HepG2 (cell line): ENCODE results near the gene PDSS2. TPM values are rescaled to one million over a fixed set of nuclear protein-coding genes. Genes with fewer than 3 reads are reported as not detected.

Experiments used
- ARID2 ChIP-seq: sonication (generic); formaldehyde crosslinking; IDR thresholded peaks from 2 replicates; pipeline ENCODE4 v1.8.1; 2022; ENCODE audit warnings: mild to moderate bottlenecking, missing genetic modification reagents, borderline replicate concordance
- FOXA1 ChIP-seq, 2 experiments: fragments of 450-650 bp in 1 of 2; sonication (generic) in 1 of 2; formaldehyde crosslinking in 1 of 2; IDR thresholded peaks; 2 replicates each; pipeline versions ENCODE4 v1.4.0 to v1.6.1; 2016 to 2020; ENCODE audit warnings: missing genetic modification reagents in 1 of 2
- HDAC6 ChIP-seq: fragments of 200-600 bp; sonication (generic); IDR thresholded peaks from 2 replicates; pipeline ENCODE4 v1.7.0; 2017; ENCODE audit warnings: mild to moderate bottlenecking, antibody characterized with exemption, low read length, low read depth
- HNRNPLL ChIP-seq: fragments of 200-400 bp; formaldehyde crosslinking; IDR thresholded peaks from 2 replicates; pipeline ENCODE4 v1.6.1; 2017; ENCODE audit warnings: mild to moderate bottlenecking, low read depth, low read length; ENCODE audit not compliant: poor library complexity, severe bottlenecking
- HOXA7 ChIP-seq: sonication (generic); formaldehyde crosslinking; IDR thresholded peaks from 2 replicates; pipeline ENCODE4 v1.8.1; 2022; ENCODE audit warnings: mild to moderate bottlenecking, missing genetic modification reagents, moderate library complexity
- MXD4 ChIP-seq: IDR thresholded peaks from 2 replicates; pipeline ENCODE4 v1.6.1; 2016; ENCODE audit warnings: mild to moderate bottlenecking, missing biosample characterization, missing genetic modification reagents
- NBN ChIP-seq: fragments of 450-650 bp; conservative IDR thresholded peaks from 2 replicates; pipeline ENCODE4 v1.6.1; 2017
- NPAS2 ChIP-seq: sonication (generic); formaldehyde crosslinking; IDR thresholded peaks from 2 replicates; pipeline ENCODE4 v1.8.0; 2022; ENCODE audit warnings: mild to moderate bottlenecking, missing genetic modification reagents, borderline replicate concordance
- RBM22 ChIP-seq: fragments of 200-400 bp; formaldehyde crosslinking; optimal IDR thresholded peaks from 2 replicates; pipeline ENCODE3; 2017; ENCODE audit warnings: mild to moderate bottlenecking, low read length, moderate library complexity
- SATB2 ChIP-seq: sonication (generic); formaldehyde crosslinking; IDR thresholded peaks from 2 replicates; pipeline ENCODE4 v1.5.0; 2020; ENCODE audit warnings: missing genetic modification reagents
- TAF15 ChIP-seq: fragments of 200-400 bp; formaldehyde crosslinking; IDR thresholded peaks from one replicate; pipeline ENCODE4 v1.6.1; 2018; ENCODE audit warnings: mild to moderate bottlenecking, low read depth, low read length; ENCODE audit not compliant: poor library complexity, severe bottlenecking
- ZFP90 ChIP-seq: sonication (generic); formaldehyde crosslinking; IDR thresholded peaks from 2 replicates; pipeline ENCODE4 v1.8.0; 2022; ENCODE audit warnings: missing genetic modification reagents, mild to moderate bottlenecking, inconsistent platforms, borderline replicate concordance
- ZMYM3 ChIP-seq: sonication (generic); formaldehyde crosslinking; IDR thresholded peaks from 2 replicates; pipeline ENCODE4 v1.5.1; 2020; ENCODE audit warnings: mild to moderate bottlenecking, missing genetic modification reagents
- ZNF33B ChIP-seq: sonication (generic); formaldehyde crosslinking; IDR thresholded peaks from 2 replicates; pipeline ENCODE4 v1.5.1; 2020; ENCODE audit warnings: mild to moderate bottlenecking, missing genetic modification reagents
- ZNF383 ChIP-seq: sonication (generic); formaldehyde crosslinking; IDR thresholded peaks from 2 replicates; pipeline ENCODE4 v1.4.0; 2020; ENCODE audit warnings: missing genetic modification reagents, mild to moderate bottlenecking, borderline replicate concordance
- ZNF550 ChIP-seq: sonication (generic); formaldehyde crosslinking; IDR thresholded peaks from 2 replicates; pipeline ENCODE4 v1.4.0; 2020; ENCODE audit warnings: mild to moderate bottlenecking, missing genetic modification reagents, borderline replicate concordance
- ZNF616 ChIP-seq: sonication (generic); formaldehyde crosslinking; IDR thresholded peaks from 2 replicates; pipeline ENCODE4 v1.5.0; 2020; ENCODE audit warnings: low read depth, mild to moderate bottlenecking, missing genetic modification reagents
- ZNF672 ChIP-seq: sonication (generic); formaldehyde crosslinking; IDR thresholded peaks from 2 replicates; pipeline ENCODE4 v1.8.1; 2022; ENCODE audit warnings: missing genetic modification reagents
- ZNF883 ChIP-seq: sonication (generic); formaldehyde crosslinking; IDR thresholded peaks from 2 replicates; pipeline ENCODE4 v1.5.1; 2020; ENCODE audit warnings: mild to moderate bottlenecking, missing genetic modification reagents; ENCODE audit errors: not compliant biosample characterization
- ZSCAN21 ChIP-seq: sonication (generic); formaldehyde crosslinking; IDR thresholded peaks from 2 replicates; pipeline ENCODE4 v1.8.0; 2022; ENCODE audit warnings: mild to moderate bottlenecking, missing genetic modification reagents, moderate library complexity, borderline replicate concordance
- polyA plus RNA-seq, 8 experiments: library from polyadenylated mRNA; depleted of rRNA in 3 of 8; stranded (reverse) in 7 of 8; unstranded in 1 of 8; fragments of >200 nt; fragmentation: Illumina TruSeq in 4 of 8; extraction: Trizol in 4 of 8; gene quantifications; 2 replicates each; pipeline versions ENCODE4 v1.2.1 to v1.2.3, GENCODE V29; 2011 to 2016; ENCODE audit warnings: low read depth in 4 of 8, missing spikeins in 1 of 8, mixed read lengths in 1 of 8; ENCODE audit not compliant: insufficient read depth in 1 of 8
- total RNA-seq, 5 experiments: library from RNA; depleted of rRNA; stranded (reverse); fragments of >200 nt; fragmentation: Illumina TruSeq; extraction: Trizol; gene quantifications; 2 replicates each; pipeline ENCODE4 v1.2.3, GENCODE V29; 2016; ENCODE audit warnings: low read depth in 1 of 5
- TF ChIP-seq, protein P1 (sequence below): IDR thresholded peaks from 2 replicates; pipeline ENCODE4 v1.6.1; 2018; ENCODE audit warnings: missing genetic modification reagents, mild to moderate bottlenecking, missing compliant biosample characterization
- TF ChIP-seq, protein P2 (sequence below): sonication (generic); formaldehyde crosslinking; conservative IDR thresholded peaks from 2 replicates; pipeline ENCODE4 v1.4.0; 2020; ENCODE audit warnings: missing genetic modification reagents
- TF ChIP-seq, protein P3 (sequence below): sonication (generic); formaldehyde crosslinking; IDR thresholded peaks from 2 replicates; pipeline ENCODE4 v1.4.0; 2020; ENCODE audit warnings: missing genetic modification reagents
- TF ChIP-seq, protein P4 (sequence below): sonication (generic); formaldehyde crosslinking; IDR thresholded peaks from 2 replicates; pipeline ENCODE4 v1.4.0; 2020; ENCODE audit warnings: mild to moderate bottlenecking, missing genetic modification reagents
- TF ChIP-seq, protein P5 (sequence below): sonication (generic); formaldehyde crosslinking; IDR thresholded peaks from 2 replicates; pipeline ENCODE4 v1.8.0; 2023; ENCODE audit warnings: mild to moderate bottlenecking, missing genetic modification reagents

Gene PDSS2
- total and polyA plus RNA-seq, 2 of the 13 experiments (the other 11 are each of a cell fraction or from before 2014, with no cell fraction given): 16.2 to 17.0 TPM

DNA sequence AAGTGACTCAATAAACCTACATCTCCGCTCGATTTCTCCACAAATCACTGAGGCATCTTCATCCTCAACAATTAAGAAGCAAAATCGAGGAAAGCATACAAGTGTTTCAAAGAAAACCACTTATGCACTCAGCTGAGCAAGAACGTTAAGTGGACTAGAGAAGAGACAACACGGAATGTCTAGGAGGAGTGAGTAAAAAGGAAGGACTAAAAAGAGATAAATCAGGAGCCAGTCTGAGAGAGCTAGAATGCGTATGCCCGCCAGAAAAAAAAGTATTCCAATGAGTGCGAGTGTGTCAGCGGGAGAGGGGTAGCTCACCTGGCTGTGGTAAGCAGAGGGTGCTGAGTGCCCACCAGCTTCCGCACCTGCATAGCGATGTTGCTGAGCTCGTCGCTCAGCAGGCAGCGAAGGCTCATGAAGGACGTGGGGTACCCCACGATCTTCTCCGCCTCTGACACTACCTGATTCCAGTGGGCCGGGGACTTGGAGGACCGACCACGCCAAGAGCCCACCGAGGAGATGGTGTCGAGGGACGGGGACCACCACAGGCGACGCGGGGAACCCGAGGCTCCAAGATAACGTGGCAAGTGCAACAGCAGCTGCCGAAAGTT, 587 bp downstream of the PDSS2 start (continued):
- TF ChIP-seq ZNF383 (CRISPR knock-in tag): no peak
- TF ChIP-seq ZSCAN21 (CRISPR knock-in tag): 0 out of 2 replicates have a peak, but pooled peaks have one; percentile 19
- TF ChIP-seq, protein P1, sequence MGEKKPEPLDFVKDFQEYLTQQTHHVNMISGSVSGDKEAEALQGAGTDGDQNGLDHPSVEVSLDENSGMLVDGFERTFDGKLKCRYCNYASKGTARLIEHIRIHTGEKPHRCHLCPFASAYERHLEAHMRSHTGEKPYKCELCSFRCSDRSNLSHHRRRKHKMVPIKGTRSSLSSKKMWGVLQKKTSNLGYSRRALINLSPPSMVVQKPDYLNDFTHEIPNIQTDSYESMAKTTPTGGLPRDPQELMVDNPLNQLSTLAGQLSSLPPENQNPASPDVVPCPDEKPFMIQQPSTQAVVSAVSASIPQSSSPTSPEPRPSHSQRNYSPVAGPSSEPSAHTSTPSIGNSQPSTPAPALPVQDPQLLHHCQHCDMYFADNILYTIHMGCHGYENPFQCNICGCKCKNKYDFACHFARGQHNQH (CRISPR knock-in tag): no peak
- no peak for TF ChIP-seq ZFP90 (CRISPR knock-in tag)
- no peak for TF ChIP-seq HDAC6
- TF ChIP-seq ZNF883 (CRISPR knock-in tag): peak; percentile 28
- TF ChIP-seq, protein P2, sequence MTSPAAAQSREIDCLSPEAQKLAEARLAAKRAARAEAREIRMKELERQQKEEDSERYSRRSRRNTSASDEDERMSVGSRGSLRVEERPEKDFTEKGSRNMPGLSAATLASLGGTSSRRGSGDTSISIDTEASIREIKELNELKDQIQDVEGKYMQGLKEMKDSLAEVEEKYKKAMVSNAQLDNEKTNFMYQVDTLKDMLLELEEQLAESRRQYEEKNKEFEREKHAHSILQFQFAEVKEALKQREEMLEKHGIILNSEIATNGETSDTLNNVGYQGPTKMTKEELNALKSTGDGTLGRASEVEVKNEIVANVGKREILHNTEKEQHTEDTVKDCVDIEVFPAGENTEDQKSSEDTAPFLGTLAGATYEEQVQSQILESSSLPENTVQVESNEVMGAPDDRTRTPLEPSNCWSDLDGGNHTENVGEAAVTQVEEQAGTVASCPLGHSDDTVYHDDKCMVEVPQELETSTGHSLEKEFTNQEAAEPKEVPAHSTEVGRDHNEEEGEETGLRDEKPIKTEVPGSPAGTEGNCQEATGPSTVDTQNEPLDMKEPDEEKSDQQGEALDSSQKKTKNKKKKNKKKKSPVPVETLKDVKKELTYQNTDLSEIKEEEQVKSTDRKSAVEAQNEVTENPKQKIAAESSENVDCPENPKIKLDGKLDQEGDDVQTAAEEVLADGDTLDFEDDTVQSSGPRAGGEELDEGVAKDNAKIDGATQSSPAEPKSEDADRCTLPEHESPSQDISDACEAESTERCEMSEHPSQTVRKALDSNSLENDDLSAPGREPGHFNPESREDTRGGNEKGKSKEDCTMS (CRISPR knock-in tag): no peak
- TF ChIP-seq, protein P3, sequence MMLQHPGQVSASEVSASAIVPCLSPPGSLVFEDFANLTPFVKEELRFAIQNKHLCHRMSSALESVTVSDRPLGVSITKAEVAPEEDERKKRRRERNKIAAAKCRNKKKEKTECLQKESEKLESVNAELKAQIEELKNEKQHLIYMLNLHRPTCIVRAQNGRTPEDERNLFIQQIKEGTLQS: 0 out of 2 replicates have a peak, but pooled peaks have one; percentile 8
- TF ChIP-seq ZNF550 (CRISPR knock-in tag): 0 out of 2 replicates have a peak, but pooled peaks have one; percentile 50
- no peak for TF ChIP-seq ZMYM3 (CRISPR knock-in tag)
- TF ChIP-seq FOXA1 (IDR thresholded peaks at IDR 0.05): no peak
- no peak for TF ChIP-seq FOXA1 (CRISPR knock-in tag; IDR thresholded peaks at IDR 0.05)
- TF ChIP-seq NPAS2 (CRISPR knock-in tag): no peak
- TF ChIP-seq, protein P4, sequence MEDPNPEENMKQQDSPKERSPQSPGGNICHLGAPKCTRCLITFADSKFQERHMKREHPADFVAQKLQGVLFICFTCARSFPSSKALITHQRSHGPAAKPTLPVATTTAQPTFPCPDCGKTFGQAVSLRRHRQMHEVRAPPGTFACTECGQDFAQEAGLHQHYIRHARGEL (CRISPR knock-in tag): no peak
- TF ChIP-seq ZNF33B (CRISPR knock-in tag): no peak
- no peak for TF ChIP-seq ARID2 (CRISPR knock-in tag)
- TF ChIP-seq, protein P5, sequence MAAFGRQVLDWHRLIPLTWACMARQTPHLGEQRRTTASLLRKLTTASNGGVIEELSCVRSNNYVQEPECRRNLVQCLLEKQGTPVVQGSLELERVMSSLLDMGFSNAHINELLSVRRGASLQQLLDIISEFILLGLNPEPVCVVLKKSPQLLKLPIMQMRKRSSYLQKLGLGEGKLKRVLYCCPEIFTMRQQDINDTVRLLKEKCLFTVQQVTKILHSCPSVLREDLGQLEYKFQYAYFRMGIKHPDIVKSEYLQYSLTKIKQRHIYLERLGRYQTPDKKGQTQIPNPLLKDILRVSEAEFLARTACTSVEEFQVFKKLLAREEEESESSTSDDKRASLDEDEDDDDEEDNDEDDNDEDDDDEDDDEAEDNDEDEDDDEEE: peak; percentile 21; the same call in 1 of the 2 replicates
- no peak for TF ChIP-seq ZNF616 (CRISPR knock-in tag)
- no peak for TF ChIP-seq RBM22
- peak; percentile 42; the same call in 1 of the 2 replicates for TF ChIP-seq SATB2
- peak; percentile 0 for TF ChIP-seq HNRNPLL
- TF ChIP-seq ZNF672 (CRISPR knock-in tag): no peak
- no peak for TF ChIP-seq HOXA7
- no peak for TF ChIP-seq MXD4 (CRISPR knock-in tag)
- TF ChIP-seq NBN: no peak
- no peak for TF ChIP-seq TAF15
